ENCODE data around the gene HOXD12. TPM values are rescaled to one million over a fixed set of nuclear protein-coding genes. Genes with fewer than 3 reads are reported as not detected.

Gene HOXD12
- total RNA-seq, 1 donor = not detected

- no peak for DNase-seq (ENCODE audit: low read depth)
- no peak within 1 kb of the TSS for H3K4me3 ChIP-seq (ENCODE audit: low read depth, low read length)
- TF ChIP-seq CTCF (IDR thresholded peaks at IDR 0.05; ENCODE audit: insufficient read depth, low read depth, low read length) = no peak
Measured at GRCh38 chr2:176151442-176152287, 52.1 kb downstream of the HOXD12 start, which contains the start of gene HOXD4. Gene HOXD4 (plus strand): TSS chr2:176151550. CDS start chr2:176151634, 84 bp downstream.

Small RNAs within 50 kb of the gene (small RNA-seq; reads per million reads assigned to genes)
- gene MIR10B = 8,447 reads per million, percentile 100 among the genes with 10 or more reads in this experiment

Other genes starting within 250 kb of the HOXD12 start
- 30.9 and 48.8 TPM in 2 replicates for gene LNPK, start 97.5 kb upstream of the HOXD12 start, total RNA-seq
- gene EVX2, start 15.8 kb upstream of the HOXD12 start, total RNA-seq = under 0.01 TPM in 1 of 2 replicates, not detected in the other
- gene HOXD13, start 7.1 kb upstream of the HOXD12 start, total RNA-seq = 0.43 TPM in 1 of 2 replicates, not detected in the other
- 26.4 and 42.3 TPM in 2 replicates for gene HOXD11, start 7.5 kb downstream of the HOXD12 start, total RNA-seq
- 39.9 and 58.7 TPM in 2 replicates for gene HOXD10, start 17.0 kb downstream of the HOXD12 start, total RNA-seq
- 10.6 and 11.2 TPM in 2 replicates for gene HOXD9, start 22.9 kb downstream of the HOXD12 start, total RNA-seq
- gene HOXD8, start 29.9 kb downstream of the HOXD12 start, total RNA-seq = 11.9 and 15.5 TPM in 2 replicates
- gene HOXD4, start 51.8 kb downstream of the HOXD12 start, total RNA-seq = 5.5 and 7.8 TPM in 2 replicates
- 14.5 and 21.6 TPM in 2 replicates for gene HOXD3, start 57.5 kb downstream of the HOXD12 start, total RNA-seq
- gene HOXD1, start 88.9 kb downstream of the HOXD12 start, total RNA-seq = under 0.01 and 0.32 TPM in 2 replicates
- gene MTX2, start 169.6 kb downstream of the HOXD12 start, total RNA-seq = 12.2 and 16.8 TPM in 2 replicates

All from fibroblast of villous mesenchyme (primary cell).